ENCODE measurements around the gene HID1.
"Not testable (repeated sequence)": the region's sequence is repeated elsewhere in the genome, so short reads cannot be mapped to it uniquely, and the experiment has no call there.

Gene HID1

DNA sequence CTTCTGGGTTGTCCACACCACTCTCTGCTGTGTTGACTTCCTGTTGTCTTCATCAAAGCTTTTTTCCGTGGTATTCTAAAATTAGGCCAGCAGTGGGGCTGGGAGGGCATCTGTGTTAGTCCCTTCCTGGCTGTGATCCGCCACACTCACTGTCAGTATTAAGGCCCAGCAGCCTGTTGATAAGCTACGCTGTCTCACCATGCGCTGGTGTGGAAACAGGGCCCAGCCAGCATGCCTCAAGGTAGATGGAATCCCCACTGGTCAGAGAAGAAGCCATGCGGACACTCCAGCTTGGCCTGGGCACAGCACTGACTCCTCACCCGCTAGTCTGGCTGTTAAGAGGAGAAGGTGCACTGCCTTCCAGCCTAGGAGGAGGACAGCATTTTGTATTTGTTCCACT lies 26.2 kb upstream of the HID1 start:
- no peak for DNase-seq

GRCh38 chr17:74995847-74996246 lies 23.3 kb upstream of the HID1 start:
- no peak for DNase-seq

- DNase-seq = no peak
Measured at GRCh38 chr17:74994440-74994839, 21.9 kb upstream of the HID1 start.

DNA sequence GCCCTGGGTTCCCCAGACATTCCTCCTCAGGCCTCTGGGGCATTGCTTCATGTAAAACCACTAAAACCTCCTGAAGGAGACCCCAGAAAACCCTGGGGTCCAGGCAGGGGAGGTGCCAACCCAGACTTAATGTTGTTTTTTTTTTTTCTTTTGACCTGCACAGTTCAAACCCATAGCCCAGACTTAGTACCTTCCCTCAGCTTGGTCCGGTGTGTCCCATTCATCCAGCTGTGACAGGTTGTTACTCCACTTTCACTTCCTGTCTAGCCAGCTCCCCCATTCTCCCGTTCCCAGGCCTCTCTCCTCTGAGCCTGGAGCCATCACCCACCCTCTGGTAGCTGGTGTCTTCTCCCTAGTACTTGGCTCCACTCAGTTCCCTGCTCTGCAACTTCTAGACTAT lies 19.7 kb upstream of the HID1 start:
- DNase-seq = no peak

GRCh38 chr17:74990581-74991105 lies 18.1 kb upstream of the HID1 start:
- DNase-seq = no peak

GRCh38 chr17:74987909-74988711 lies 15.6 kb upstream of the HID1 start:
- no peak for DNase-seq

DNA sequence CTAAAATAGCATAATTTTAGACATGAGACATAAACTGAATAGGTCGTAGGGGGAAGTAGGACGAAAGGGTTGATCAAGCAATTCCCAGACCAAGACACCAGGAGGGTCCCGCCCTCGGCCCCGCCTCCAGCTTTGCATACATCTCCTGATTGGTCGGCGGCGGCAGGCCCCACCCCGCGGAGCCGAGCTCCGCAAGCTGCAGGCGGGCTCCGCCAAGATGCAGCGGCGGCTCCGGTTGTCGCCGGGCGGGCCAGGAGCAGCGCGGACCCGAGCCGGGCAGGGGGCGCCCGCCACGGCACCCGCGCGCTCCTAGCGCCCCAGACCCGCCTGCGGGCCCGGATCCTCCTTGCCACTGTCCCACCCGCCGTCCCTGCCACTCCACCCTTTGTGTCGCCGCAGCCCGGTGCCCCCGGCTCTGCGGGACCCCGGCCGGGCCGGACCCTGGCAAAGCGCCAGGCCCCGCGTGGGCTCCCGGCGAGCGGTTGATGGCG lies 14.9 kb upstream of the HID1 start, which contains the start of gene CDR2L:
CDR2L (plus strand) TSS at position 215 of the 491 bp plus-strand sequence. CDS start 412 bp downstream, outside the sequence.
- DNase-seq = peak; percentile 85

DNA sequence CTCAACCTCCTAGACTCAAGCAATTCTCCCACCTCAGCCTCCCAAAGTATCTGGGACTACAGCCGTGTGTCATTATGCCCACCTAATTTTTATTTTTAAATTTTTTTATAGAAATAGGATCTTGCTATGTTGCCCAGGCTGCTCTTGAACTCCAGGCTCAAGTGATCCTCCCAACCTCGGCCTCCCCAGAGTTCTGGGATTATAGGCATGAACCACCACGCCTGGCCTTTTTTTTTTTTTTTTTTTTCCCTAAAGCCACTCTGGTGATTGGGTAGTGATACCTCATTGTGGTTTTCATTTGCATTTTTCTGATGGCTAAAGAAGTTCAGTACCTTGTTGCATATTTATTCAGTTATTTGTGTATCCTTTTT lies 13.6 kb upstream of the HID1 start:
- no peak for DNase-seq

- DNase-seq = not testable (repeated sequence)
Measured at GRCh38 chr17:74982663-74983313, 10.2 kb upstream of the HID1 start.

GRCh38 chr17:74981979-74982662 lies 9.6 kb upstream of the HID1 start:
- DNase-seq = peak; percentile 41

DNA sequence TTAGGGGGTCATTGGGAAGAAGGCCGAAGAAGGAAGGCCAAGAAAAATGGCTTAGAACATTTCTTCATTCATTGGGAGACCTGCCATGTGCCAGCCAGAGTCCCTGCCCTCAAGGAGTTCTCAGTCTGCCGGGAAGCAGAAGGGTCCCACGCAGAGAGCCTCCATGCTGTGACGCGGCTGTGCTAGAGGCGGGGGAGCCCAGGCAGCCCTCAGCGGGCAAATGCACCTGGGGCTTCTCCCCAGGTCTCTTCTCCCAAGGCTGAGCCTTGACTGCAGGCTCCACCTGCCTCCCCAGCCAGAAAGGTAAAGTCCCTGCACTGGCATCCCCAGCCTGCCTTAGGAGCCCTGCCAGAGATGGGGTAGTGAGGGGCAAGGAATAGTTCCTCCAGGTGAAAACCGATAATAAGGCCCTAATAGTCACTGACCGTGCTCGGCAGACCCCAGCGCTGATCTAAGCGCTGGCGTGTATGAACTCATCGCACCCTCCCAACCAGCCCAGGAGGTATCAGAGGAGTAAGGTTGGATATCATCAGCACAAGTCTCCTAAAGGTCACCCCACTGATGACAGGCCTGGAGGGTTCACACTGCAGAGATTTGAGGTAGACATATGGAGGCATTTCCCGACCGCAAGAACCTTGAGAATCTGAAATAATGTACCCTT lies 8.9 kb upstream of the HID1 start:
- no peak for DNase-seq

GRCh38 chr17:74979408-74980146 lies 7.0 kb upstream of the HID1 start:
- no peak for DNase-seq

- no peak for DNase-seq
Measured at GRCh38 chr17:74978240-74978639, 5.7 kb upstream of the HID1 start.

- no peak for DNase-seq
Measured at GRCh38 chr17:74977802-74978201, 5.2 kb upstream of the HID1 start.

DNA sequence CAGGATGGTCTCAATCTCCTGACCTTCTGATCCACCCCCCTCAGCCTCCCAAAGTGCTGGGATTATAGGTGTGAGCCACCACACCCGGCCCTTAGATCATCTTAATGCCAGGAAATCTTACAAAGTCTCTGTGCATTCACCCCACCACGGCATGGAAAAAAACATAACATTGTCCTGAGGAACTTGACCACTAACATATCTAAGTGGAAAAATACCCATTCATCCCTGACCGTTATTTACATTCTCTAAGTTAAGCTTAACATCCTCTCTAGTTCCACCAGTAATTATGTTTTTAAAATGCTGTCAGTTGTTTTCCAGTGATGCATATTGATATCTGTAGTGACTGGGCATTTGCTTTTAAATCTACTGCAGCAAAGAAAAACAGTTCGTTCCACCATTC lies 3.4 kb upstream of the HID1 start:
- no peak for DNase-seq

DNA sequence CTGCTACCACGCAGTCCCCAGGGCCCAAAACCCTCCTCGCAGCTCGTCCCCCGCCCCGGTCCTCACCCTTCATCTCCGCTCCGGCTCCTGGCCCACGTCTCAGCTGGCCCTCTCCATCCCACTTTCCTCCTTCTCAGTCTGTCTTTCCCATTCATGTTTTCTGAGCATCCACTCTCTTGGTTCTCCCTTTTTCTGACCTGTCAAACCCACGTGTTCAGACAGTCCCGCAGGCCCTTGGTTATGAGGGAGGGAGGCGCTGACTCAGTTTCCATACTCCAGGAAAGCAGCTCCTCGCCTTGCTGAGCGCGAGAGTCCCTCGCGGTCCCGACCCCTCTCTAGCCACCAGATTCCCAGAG lies 392 bp upstream of the HID1 start:
- DNase-seq = no peak

DNA sequence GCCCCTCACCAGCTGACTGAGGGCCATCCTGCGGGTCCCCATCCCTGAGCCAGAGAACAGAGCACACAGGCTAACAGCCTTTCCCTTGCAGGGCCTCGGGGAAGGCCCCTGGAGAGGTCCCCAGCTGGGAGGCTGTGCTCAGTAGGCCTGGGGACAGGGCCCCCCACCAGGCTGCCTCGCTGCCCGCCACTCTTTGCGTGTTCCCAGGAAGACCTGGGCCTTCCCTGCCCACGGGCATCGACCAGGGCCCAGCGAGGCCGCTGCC lies 785 bp downstream of the HID1 start:
- DNase-seq = no peak

DNA sequence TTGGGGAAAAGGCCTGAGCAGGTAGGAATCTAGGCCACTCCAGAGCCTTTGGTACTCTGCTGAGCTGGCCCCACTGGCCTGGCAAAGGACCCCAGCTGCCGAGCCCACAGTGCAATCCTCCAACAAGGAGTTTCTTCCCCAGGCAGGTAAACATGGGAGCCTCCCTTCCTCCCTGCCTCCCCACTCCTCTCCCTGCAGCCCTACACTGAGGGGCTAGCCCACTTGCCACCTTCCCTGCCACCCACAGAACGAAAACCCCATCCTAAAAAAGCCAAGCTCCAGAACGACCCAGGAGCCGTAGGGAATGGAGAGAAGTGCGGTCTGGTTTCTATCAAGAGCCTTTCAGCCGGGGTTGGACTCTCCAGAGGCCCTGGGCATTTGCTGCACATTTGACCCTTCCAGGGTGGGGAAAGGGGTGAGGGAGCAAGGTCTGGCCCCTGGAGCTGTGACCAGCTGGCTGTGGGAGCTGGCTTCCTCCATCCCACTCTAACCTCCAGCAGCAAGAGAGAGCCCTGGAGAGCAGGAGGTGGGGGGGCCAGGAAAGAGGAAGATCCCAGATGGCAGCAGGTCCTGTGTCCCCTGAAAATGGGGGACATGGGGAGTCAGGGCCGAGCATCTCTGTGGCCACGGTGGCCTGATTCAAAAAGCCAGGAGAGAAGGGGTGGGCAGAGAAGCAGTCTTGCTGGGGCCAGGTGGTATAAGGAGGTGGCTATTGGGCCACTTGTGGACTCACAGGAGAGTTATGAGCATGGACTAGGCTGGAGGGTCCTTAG lies 1.3 kb downstream of the HID1 start:
- no peak for DNase-seq

DNA sequence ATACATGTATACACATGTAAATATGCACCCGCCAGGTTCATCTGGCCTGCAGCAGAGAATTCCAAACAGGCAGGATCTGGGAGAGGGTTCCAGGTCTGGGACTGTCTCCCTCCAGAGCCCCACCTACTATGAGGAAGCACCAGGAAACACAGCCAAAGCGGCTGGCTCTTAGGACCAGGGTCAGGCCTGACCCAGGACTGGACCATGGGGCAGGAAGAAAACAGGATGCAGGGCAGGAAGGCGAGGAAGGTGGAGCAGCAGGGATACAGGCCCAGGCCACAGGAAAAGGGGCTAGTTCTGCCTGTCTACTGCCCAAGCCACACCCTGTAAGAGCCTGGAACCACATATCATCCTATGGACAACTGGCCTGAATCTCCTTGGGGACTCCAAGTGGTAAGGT lies 2.2 kb downstream of the HID1 start:
- no peak for DNase-seq

- DNase-seq = not testable (repeated sequence)
Measured at GRCh38 chr17:74969501-74969900, 3.1 kb downstream of the HID1 start.

- no peak for DNase-seq
Measured at GRCh38 chr17:74968361-74968780, 4.2 kb downstream of the HID1 start.

All from NCI-H1436 treated with DMSO at 0.1 percent for 48 hours (cell line).